ENCODE data around the gene EPG5.

Gene EPG5

DNA sequence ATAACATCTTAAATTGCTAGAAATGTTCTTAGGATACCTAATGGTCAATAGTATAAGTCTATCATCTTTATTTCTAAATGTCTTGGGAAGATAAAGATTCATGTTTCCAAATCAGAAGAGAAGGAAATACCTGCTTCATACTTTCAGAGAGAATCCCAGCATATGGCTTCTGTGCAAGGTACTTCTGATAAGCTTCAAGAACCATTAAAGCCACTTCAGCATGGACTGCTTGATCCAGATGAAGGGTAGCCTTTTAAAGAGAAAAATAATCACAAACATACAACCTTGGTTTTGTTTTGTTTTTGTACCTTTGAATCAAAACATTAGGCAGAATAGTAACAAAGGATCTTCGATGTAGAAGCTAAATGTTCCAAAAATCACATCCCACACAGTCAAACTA, 44.0 kb downstream of the EPG5 start:
- DNase-seq (ENCODE audit: low read depth) = no peak

DNA sequence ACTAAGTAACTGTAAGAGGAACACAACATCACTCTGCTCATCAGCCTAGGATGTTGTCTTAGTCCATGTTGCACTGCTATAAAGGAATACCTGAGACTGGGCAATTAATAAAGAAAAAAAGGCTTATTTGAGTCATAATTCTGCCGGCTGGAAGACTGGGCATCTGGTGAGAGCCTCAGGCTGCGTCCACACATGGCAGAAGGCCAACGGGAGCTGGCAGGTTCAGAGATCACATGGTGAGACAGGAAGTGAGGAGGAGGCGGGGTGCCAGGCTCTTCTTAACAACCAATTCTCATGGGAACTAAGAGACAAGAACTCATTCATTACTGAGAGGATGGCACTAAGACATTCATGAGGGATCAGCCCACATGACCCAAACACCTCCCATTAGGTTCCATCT, 46.8 kb downstream of the EPG5 start:
- peak; percentile 73 for DNase-seq (ENCODE audit: low read depth)

DNA sequence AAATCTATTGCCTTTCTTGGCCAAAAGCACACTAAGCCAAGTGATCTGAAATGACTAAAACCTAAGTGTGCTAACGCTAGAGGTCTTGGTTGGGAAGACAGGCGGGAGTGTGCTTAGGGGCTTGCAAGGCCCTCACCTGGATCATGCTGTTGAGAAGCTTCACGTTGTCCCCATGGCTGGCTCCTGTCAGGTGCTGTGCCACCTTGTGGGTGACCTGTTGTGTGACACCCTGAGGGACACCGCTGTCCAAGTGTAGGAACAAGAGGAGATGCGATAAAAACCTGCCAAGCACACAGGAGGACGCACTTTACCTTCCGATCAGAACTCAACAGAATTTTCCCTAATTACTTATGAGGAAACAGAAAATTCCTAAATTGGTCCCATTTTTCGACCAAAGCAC, 50.8 kb downstream of the EPG5 start:
- no peak for DNase-seq (ENCODE audit: low read depth)

DNA sequence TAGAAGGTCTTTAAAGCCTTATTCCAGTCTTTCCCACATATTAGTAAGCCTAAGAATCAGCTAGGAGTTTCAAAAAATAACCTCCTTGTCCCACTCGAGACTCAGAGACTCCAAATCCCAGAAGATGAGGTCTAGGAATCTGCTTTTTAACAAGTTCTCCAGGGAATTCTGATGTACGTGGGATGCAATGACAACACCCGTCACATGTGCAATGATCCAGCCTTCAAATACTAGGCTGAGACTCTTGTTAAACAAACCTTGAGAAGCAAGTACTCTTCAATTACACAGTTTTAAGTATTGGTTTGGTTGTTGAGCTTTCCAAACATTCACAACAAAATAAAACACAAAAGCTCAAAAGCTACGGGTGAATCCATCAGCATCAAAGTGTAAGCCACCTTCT, 53.9 kb downstream of the EPG5 start:
- DNase-seq (ENCODE audit: low read depth) = no peak

DNA sequence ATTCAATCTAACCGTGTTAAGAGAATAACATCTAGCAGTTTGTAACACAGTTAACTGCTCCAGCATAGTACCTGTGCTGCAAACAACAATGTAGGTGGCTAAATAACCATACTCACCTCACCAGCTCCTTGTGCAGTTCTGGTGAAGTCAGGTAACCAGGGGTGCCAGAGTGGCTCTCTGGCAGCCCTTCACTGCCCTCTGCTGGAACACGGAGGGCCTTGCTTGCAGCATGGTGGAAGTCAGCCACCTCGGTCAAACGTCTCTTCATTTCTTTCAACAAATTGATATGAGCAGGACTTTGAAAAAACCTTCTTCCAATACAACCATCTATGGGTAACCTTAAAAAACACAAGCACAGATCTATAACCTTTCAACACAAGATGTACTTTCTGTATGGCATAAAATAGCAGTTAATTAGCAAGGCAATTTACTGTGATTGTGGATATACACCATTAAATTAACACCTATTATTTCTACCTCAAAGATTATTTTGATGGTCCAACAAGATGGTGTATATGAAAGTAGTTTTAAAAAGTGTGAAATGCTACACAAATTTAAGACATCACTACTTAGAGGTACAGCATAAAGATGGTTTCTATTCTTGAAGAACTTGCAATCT, 56.6 kb downstream of the EPG5 start:
- DNase-seq (ENCODE audit: low read depth) = peak; percentile 56

DNA sequence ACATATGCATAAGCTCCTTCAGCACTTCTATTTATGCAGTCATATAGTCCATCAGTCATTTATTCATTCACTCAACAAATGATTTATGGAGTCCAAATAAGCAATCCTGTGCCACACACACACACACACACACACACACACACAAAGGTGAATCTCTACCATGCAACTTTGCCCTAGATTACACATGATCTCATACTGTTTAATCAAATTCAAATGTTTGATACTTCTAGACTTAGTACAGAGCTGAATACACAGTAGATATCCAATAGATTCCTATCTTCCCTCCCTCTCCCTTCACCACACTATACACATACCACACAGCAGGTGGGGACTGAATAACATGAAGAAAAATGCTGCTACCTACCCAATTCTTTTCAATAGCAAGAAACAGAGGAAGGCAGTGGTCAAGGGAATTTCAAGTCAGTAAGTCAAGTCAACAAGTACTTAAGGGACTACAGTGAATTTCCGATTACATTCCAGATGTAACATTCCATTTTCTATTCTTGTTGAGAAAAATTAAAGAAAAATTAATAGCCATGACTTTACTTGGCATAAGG, 65.4 kb downstream of the EPG5 start:
- no peak for DNase-seq (ENCODE audit: low read depth)

DNA sequence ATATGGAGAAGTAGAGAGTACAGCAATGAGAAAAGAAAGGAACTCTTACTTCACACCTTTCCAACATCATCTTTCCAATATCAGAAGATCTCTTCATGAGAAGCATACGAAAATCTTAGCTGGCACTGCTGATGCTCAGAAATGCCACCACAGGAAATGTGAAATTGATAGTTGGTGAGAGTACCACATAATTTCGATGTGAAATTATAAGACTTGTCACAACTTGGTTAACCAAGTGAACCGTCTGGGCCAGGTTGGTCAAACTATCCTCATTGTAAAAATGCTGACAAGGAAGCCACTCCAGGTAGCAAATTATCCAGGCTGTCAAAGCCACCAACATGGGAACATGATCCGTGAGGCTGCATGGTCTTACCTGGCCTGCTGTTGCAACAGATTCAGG, 66.5 kb downstream of the EPG5 start:
- DNase-seq (ENCODE audit: low read depth) = no peak

DNA sequence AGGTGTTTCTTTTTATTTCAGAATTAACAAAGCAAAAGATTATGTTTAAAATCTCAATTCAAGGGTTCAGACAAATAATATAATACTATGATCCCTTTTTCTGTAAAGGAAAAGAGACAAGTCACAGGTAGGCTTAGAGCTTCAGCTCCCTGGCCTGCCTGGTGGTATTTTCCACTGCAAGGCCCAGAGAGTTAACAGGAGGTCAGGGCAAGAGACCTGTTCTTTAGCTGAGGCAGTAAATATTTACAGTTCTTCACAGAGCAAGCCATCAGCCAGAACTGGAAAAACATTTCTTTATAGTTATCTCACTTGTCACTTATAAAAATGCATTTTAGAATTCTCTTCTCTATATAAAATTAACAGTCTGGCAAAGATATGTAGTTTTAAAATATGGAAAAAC, 70.1 kb downstream of the EPG5 start:
- peak; percentile 36 for DNase-seq (ENCODE audit: low read depth)

DNA sequence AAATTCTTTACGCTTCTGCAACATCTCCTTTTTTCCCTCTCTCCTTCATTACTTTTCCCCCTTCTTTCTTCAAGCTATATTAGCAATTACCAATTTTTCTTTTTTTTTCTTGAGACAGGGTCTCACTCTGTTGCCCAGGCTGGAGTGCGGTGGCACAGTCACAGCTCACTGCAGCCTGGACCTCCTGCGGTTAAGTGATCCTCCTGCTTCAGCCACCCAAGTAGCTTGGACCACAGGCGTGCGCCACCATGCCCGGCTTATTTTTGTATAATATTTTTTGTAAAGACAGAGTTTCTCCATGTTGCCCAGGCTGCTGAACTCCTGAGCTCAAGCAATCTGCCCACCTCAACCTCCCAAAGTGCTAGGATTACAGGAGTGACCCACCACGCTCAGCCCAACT, 70.7 kb downstream of the EPG5 start:
- DNase-seq (ENCODE audit: low read depth) = no peak

DNA sequence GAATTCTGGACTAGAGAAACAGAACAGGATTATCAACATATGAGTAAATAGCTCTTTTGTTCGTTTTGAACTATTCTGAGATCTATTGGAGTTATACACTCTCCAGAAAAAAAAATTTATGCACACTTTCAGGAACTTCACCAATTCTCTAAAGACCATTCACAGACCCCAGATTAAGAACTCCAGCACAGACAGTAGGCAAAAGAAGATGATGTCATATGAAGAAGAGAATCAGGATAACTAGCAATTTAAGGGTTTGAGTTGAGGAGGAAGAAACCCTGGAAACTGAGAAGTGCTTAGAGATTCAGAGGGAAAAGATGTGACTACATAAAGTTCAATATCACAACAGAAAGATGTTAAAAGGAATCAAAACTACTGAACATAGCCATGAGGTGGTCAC, 71.8 kb downstream of the EPG5 start:
- no peak for DNase-seq (ENCODE audit: low read depth)

DNA sequence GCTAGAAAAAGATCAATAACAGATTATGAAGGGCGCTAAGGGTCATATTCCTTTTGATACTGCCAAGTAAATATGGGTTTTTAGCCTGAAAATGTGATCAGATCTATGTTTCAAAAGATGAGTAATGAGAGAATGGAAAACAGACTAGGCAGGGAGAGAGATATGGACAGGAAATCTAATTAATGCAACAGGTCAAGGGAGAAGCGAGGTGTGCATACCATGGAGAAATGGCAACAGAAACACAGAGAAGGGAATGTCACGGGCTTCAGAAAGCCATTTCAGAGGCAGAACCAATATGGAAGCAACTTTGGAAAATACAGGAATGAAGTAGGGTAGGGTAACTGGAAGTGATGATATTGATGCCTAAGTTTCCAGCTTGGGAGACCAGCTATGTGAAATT, 72.3 kb downstream of the EPG5 start:
- no peak for DNase-seq (ENCODE audit: low read depth)

DNA sequence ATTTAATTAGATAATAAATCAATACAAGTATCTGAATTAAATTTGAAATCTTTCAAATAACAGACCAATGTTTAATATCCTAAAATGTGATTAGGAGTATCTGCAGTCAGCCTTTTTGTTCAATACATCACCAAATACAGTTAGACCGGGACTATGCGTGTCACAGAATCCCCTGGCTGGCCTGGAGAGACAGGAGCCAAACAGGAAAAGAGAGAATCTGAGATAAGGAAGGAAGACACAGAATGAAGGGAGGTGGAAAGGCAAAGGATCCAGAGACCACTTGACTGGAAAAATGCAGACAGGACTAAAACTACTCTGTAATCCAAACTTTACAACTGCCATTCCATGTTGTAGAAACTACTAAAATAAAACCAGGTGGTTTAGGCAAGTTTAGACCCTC, 75.3 kb downstream of the EPG5 start:
- no peak for DNase-seq (ENCODE audit: low read depth)

DNA sequence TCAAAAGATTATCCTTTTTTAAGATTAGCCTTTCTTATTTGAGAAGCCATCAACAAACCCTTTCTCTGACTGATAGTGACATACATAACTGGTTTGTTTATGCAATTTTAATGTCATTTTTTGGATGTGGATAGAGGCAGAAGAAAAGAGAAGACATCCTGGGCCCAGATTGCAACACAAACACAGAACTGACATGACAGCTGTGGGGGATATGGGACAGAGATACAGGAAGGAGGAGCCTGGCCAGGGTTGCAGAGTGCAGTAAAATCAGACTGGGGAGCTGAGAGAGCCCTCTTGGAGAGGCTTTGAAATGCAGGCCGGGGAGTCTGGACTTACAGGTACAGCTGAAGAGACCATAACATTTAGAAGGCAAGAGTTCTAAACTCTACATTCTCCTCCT, 76.5 kb downstream of the EPG5 start:
- DNase-seq (ENCODE audit: low read depth) = no peak

DNA sequence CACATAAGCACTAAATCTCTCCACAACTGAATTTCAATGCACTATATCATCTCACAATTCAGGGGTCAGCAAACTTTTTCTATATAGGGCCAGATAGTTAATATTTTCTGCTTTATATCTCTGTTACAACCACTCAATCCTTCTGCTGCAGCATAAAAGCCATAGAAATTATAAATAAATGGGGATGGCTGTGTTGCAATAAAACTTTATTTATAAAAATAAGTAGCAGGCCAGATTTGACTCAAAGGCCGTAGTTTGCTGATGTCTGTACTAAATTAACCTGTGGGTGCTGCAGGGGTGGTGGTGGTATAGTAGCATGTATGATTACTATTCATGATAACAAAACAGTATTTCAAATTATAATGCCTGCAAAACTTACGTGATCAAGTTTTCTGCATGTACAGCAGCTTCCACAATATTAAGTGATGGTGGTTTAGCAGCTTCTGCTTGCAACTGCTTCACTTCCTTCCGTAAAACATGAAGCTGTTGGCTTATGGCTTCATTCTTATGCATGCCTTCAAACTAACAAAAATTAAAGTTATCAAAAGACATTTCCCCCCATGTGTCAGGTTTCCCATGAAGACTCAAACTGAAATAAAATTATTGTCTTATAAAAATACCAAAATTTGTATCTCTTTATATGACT, 77.6 kb downstream of the EPG5 start:
- no peak for DNase-seq (ENCODE audit: low read depth)

DNA sequence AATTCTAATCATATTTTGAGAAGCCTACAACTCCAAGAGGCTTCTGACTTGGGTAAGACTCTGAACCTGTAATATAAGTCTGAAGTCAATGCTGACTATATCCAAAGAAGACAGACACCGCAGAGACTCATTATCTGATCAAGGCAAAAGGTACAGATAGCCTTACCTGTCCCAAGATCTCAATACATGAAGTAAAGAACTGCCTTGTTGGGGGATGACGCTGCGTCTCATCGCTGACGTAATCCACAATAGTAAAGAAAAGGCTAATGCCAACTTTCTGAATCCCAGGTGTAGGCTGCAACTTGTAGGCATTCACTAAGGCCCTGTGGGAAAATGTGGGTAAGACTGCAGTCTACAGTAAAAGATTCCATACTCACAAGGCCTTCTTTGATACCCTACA, 79.5 kb downstream of the EPG5 start:
- DNase-seq (ENCODE audit: low read depth) = no peak

DNA sequence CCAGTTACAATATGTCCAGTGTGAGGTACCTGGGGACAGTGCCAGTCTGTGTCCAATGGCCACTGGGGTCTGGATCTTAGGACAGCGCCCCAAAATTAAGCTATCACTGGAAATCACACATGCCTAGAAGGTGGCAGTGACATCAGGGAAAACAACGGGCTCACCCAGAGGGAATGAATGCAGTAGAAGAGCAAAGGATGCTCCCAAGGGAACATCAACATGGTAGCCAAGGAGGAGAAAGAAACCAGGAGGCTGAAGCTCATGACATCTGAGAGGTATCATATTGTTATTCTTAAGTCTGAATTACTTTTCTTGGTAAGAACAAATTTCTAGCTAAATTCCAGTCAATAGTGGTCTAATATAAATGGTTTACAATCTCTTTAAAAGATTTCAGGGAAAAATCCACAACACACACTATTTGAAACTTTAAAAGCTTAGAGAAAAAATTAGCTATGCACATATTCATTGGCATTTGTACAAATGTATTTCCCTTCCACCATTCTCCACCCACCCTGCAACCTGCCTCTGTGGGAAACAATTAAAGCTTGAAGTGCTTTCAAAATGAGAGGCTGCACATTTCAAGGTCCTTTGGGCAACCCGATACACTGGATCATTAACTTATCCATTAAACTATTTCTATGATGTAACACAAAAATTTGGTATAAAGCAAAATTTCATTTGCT, 86.1 kb downstream of the EPG5 start:
- DNase-seq (ENCODE audit: low read depth) = no peak

DNA sequence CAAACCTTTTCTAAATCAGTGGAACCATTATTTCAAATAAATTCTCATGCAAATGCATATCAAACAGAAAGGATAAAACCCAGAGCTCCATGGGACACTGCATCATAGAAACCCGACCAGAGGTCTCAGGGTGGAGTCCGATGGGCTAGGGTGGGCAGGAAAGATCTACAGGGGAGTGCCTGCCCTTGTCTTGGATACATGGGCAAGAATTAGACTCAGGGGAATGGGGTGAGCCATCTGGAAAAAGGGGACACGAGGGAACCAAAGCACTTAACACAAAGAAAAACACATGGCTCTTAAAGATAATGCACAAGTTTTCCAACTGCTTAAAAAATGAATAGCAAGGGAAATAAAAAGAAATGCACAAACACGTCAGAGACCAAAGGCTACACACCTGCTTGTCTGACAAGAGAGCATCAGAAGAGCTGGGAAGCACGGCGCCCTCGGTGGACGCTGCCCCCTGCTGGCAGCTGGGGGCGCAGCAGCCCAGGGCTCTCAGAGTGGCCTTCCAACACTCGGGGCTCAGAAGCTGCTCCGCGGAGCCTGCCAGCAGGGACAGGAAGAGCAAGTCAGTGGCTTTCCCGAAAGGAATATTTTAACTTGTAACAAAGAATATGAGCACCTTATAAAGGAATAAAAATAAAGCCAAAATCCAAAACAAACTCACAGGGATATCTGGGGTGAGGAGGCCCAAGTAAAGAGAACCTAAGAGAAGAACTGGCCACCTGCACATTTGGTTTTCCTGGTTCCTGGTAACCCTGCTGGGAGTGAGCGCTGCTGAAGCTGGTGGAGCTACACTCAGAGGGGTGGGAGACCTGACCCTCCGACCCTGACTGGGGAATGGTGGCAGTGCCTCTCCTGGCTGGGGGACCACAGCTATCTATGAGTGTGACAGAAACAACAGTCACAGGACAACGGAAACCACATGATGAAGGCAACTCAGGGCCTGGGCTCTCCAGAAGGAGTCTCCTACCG, 87.2 kb downstream of the EPG5 start:
- DNase-seq (ENCODE audit: low read depth) = peak; percentile 60

DNA sequence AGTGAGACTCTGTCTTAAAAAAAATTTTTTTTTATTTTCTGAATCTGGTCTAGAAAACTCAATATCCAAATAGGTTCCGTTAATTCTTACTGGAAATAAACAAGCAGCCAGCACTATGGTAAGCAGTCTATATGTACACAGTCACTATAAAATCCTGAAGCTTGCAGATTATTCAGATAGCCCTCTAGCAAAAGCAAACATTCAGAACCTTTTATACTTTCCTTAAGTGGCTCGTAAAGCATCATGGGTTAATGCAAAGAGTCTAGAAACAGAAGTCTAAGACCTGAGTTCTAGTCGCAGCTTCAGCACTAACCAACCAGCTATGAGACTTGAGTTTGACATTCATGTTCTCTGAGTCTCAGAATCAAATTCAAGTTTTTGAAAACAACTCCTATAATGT, 89.7 kb downstream of the EPG5 start:
- DNase-seq (ENCODE audit: low read depth) = no peak

DNA sequence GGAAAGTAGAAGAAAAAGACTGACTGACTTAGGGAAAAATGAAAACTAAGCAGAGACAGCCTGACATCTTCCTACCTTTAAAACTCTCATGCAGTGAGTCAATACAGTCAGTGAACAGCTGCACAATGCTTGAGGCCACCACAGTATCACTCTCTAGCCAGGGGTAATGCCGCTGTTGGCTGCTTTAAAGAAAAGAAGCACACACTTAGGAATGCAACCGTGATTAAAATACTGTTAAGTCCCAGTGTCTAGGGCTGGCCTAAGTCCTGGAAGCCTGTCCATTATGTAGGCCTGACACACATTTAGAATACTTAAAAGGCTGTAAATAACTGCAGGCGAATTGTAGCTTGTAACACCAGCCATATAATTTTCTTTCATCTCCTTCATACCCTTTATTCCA, 91.0 kb downstream of the EPG5 start:
- DNase-seq (ENCODE audit: low read depth) = no peak

DNA sequence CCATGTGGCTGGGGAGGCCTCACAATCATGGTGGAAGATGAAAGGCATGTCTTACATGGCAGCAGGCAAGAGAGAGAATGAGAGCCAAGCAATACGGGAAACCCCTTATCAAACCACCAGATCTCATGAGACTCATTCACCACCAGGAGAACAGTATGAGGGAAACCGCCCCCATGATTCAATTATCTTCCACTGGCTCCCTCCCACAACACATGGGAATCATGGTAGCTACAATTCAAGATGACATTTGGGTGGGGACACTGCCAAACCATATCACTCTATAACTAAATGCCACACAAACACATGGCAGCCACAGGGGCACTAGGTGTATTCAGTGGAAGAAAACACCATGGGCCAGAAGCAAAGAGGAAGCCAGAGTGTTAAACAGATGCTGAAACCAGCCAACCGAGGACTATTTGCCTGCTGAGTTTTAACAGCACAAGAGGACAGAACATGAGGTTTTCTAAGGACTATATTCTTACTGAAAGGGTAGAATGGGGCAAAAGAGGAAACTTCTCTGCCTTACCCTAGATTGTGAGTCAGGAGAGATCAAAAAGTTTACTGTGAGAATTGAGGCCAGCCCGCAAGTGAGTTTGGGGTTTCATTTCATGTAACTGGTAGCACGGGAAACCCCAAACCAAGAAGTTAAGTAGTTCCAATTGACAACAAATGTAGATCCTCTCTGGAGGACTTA, 92.5 kb downstream of the EPG5 start:
- peak; percentile 35 for DNase-seq (ENCODE audit: low read depth)

DNA sequence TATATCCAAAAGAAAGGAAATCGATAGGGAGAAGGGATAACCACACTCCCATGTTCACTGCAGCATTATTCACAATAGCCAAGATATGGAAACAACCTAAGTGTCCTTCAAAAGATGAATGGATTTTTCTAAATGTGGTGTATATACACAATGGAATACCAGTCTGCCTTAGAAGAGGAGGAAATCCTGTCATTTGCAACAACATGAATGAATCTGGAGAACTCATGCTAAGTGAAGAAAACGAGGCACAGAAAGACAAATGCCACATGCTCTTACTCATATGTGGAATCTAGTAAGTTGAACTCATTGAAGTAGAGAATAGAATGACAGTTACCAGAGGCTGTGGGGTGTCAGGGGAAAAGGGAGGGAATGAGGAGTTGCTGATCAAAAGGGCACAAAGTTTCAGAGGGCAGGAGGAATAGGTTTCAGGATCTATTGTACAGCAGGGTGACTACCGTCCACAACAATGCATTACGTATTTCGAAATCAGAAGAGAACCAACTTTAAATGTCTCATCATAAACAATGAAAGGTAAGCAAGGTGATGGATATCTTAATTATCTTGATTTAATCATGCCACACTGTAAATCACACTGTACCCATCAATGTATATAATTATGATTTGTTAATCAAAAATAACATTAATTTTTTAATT, 95.6 kb downstream of the EPG5 start:
- peak; percentile 28 for DNase-seq (ENCODE audit: low read depth)
